GM19468 (cell line): ENCODE data around the gene HMCN1.
"Not testable (repeated sequence)": the region's sequence is repeated elsewhere in the genome, so short reads cannot be mapped to it uniquely, and the experiment has no call there.

Experiments used
- ATAC-seq: cut with Tn5 transposase; IDR thresholded peaks from one replicate; pipeline ENCODE4 v1.9.1; 2021; ENCODE audit warnings: mild to moderate bottlenecking, moderate library complexity, moderate number of reproducible peaks; ENCODE audit not compliant: unreplicated experiment; ENCODE audit errors: extremely low read depth

HMCN1 gene

DNA sequence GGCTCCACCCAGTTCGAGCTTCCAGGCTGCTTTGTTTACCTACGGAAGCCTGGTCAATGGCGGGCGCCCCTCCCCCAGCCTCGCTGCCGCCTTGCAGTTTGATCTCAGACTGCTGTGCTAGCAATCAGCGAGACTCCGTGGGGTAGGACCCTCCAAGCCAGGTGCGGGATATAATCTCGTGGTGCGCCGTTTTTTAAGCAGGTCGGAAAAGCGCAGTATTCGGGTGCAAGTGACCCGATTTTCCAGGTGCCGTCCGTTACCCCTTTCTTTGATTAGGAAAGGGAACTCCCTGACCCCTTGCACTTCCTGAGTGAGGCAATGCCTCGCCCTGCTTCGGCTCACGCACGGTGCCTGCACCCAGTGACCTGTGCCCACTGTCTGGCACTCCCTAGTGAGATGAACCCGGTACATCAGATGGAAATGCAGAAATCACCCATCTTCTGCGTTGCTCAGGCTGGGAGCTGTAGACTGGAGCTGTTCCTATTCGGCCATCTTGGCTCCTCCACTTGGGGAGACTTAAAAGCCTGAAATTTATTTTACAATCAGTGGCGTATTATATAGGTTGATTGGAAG, 158.7 kb downstream of the HMCN1 start:
- not testable (repeated sequence) for ATAC-seq

DNA sequence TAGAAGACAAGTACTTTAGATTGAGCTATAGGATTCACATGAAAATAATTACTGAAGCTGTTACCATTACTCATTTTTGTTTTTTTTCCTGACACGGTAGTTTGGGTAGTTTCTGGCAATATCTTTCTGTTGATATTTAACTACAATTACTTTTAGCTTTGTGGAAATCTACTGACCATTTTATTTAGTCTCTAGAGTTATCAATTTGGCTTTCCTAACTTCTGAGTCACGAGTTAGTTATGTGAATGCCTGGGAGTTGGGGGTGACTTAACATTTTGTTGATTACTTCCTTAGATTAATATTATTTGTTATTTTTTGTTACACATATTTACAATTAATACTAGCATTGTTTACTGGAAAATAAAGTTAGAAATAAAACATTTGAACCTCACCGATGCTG, 160.6 kb downstream of the HMCN1 start:
- no peak for ATAC-seq

DNA sequence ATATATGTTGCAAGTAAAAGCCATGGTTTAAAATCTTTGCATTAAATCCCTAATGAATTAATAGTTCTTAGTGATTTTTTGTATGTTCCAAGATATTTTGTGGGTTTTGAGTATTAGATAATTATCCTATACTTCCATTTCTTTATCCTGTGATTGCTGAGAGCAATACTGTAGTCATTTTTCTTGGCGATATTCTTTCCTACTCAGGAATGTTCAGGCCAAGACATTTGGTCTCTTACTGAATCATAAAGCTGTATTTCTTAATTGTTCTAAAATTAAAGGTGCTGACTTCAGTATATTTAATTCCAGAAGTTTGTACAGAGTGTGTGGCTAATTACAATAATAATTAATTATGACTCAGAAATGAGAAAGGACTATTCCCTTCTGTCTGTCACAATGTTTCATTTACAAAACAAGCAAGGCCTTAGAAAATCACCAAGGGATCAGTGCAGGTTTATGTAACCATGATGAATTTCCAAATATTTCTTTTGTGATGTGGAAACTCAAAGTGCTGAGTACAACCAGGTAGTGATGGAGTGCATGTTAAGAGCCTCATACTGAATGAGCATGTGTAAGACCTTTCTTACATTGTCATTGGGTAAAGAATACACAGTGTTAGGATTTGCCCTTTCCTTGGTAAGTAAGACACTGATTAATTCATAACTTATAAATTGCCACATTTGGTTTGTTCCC, 161.2 kb downstream of the HMCN1 start:
- ATAC-seq: no peak

DNA sequence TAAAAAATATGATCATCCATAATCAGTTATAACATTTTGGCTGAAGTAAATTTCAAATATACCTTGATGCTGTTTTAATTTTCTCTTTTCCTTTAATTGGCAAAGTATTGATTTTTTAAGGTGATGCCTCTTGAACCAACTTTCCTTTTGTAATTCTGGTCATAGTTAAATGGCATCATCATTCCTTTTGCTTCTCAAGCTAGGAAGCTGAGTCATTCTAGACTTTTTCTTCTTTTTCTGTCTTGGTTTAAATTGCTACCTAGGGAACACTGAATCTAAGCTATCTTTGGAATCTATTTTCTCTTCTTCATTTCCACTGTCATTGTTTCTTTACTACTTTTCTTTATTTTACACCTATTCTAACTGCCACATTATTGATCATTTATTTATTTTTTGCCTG, 162.7 kb downstream of the HMCN1 start:
- no peak for ATAC-seq

- no peak for ATAC-seq
Measured at GRCh38 chr1:185906186-185906585, 172.0 kb downstream of the HMCN1 start.

DNA sequence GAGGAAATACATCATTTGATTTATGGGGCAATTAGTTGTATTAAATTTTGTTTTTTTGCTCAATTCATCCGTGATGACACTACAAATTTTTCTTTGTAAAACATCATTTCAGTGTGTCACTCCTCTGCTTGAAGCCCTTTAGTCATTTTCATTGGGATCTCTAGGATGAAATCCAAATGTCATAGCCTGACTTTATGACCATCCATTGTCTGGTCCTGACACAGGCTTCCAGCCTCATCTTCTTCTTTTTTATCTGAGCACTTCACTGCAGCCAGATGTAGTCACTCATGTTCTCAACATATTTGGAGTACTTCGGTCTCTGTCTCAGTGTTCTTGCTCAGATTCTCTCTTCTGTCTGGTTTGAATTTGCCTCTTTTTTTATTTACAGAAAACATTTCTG, 173.1 kb downstream of the HMCN1 start:
- no peak for ATAC-seq

DNA sequence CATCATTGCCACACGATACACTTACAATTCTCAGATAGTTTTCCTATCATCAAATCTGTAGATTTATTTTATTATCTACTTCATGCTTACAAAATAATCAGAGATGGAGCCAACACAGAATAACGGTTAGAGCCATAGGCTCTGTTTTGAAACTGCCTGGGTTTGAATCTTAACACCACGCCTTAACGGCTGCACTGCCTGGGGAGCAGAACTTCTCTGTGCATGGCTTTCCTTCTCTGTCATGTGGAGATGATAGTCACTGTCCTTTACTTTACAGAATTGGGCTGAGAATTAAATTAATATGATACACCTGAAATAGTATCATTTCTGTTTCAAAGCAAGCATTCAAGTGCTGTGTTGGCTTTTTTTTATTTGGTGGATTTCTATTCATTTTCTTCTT, 177.8 kb downstream of the HMCN1 start:
- no peak for ATAC-seq

DNA sequence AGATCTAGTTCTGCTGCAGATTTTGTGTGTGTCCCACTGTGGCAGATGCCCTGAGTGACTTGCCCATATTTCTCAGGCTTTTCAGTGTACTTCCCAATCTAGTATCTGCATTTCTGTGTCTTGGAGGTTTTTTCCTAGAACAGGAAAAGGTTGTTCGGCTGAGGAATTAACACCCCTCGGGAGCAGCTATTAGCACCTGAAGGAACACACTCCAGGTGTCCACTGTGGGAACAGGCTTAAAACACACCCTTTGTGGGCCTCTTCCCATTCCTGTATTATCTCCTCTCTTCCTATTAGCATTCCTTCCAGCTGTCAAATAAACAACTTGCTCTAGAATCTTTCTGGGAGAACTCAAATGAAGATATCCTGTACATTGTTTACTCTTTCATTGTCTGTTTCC, 178.3 kb downstream of the HMCN1 start:
- ATAC-seq: no peak

DNA sequence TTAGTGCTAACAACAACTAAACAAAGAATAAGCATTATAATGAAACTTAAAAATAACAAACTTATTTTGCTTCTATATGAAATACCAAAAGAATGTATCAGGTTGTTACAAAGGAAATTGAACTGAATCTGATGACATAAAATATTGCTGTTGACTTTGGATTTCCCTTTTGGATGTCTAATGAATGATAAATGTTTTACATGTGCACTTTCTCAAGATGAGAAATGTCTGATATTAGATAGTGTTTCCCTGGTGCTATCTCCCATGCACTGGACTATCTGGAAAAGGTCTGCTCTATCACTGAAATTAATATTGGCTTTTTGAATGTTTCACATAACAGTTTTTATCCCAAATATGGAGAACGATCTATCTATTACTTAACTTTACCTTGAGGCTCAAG, 179.9 kb downstream of the HMCN1 start:
- no peak for ATAC-seq

DNA sequence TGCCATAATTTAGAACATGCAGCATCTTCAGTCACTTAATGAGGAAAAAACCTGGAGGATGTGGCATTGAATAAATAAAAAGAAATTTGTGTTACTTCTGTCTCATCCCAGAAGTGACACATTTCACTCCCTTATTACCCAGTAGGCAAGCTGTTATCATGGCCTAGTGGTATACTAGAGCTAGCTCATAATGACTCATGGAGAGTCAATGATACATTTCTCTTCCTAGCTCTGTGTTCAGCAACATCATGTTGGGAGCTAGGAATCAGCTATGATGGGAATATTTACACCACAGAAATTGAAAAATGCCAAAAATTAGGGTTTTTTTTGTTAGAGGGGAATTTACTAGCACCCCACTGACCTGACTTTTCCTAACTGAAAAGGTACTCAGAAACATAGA, 182.7 kb downstream of the HMCN1 start:
- ATAC-seq: no peak

DNA sequence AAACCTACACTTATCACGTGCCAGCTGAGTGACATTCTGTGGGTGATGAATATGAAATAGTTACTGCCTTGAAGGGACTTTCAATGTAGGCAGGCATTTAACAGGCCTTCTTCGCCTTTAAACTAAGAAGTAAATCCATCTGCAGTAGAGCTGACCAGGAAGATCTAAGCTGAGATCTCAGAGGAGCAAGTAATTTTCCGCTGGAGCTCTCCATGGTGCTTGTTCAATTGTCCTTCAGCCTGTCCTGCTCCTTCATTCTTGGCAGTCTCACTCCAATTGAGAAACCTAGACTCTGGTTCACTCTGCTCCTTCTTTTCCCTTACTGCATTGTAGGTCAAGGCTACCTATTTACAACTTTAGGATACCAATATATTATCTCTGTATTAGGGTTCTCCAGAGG, 183.5 kb downstream of the HMCN1 start:
- no peak for ATAC-seq

- peak; percentile 63 for ATAC-seq
Measured at GRCh38 chr1:185920602-185921001, 186.4 kb downstream of the HMCN1 start.

DNA sequence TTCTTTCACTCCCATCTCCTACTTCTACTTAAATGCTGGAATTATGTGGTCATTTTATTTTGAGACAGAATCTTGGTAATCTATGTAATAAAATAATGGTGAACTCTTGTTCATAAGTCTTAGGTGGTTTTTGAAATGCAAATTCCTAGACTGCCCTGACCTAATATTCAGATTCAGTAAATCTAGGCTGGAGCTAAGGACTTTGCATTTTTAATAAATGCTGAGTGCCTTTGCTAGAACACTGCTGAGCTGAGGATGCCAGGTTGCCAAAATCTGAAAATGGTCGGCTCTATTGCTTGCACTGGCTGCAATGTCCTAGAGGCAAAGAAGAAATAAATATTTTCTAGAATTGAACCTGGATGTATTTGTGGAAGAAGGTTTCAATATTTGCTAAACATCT, 187.4 kb downstream of the HMCN1 start:
- ATAC-seq: no peak

GRCh38 chr1:185926588-185926987, 192.4 kb downstream of the HMCN1 start:
- ATAC-seq: no peak

- ATAC-seq: no peak
Measured at GRCh38 chr1:185929776-185930175, 195.6 kb downstream of the HMCN1 start.

DNA sequence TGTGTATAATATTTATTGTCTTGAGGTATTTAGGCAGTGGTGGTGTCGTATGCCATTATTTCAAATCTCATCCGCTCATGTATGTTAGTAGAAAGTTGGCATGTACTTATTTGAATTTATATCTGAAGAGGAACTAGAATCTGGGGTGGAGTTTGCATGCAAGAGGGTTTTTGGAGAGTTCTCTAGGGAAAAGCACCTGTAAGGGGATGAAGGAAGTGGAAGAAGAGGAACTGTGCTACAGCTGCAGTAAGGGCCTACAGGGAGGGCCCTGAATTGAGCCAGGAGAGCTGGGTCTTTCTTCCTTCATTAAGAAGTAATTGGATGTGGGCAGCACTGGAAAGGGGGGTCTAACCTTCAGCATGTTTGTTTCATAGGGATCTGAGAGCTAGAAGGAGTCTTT, 197.2 kb downstream of the HMCN1 start:
- no peak for ATAC-seq

DNA sequence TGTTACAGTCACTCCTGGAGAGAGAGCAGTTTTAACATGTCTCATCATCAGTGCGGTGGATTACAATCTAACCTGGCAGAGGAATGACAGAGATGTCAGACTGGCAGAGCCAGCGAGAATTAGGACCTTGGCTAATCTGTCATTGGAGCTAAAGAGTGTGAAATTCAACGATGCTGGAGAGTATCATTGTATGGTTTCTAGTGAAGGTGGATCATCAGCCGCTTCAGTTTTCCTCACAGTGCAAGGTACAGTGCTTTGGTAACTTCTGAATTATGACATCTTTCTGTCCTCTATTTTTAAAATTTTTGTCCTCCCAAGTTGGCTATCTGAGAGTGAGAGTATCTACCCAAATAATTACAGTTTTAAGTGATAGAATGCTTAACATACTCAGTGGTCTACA, 199.4 kb downstream of the HMCN1 start:
- ATAC-seq: no peak

GRCh38 chr1:185934476-185935189, 200.4 kb downstream of the HMCN1 start:
- ATAC-seq: no peak

GRCh38 chr1:185935360-185935759, 201.2 kb downstream of the HMCN1 start:
- no peak for ATAC-seq

DNA sequence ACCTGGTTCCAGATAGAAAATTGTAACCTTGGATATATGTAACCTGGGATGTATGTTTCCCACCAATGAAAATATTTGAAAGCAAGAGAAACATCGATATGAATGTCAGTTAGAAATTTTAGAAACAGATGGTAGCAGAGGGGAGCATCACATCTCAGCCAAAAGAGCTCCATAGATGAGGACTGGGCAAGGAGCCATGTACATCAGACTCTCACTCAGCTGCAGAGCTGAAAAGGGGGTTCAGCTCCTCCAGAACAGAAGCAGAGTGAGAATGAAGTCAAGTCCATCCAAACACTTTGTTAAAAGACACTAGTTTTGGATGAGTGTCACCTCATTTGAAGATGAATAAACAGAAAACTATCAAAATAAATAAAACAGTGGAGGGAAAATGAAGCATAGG, 202.4 kb downstream of the HMCN1 start:
- no peak for ATAC-seq

- no peak for ATAC-seq
Measured at GRCh38 chr1:185938396-185938795, 204.2 kb downstream of the HMCN1 start.

DNA sequence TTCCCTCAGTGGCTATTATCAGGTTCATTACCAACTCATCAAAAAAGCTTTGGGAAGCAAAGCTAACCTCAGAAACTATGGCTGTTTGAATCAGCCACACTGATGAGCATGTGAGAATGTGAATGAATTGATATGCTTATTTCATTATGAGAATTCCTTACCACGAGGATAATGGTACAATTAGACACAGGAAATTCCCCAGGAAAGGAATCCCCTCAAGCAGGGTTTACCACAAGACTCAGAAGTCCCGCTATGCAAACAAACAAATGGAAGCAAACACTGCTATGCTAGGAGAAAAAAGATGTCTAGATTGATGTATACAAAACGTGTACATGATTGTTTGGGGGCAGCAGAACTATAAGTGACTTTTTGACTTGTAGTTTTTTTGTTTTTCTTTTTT, 205.0 kb downstream of the HMCN1 start:
- no peak for ATAC-seq
